ENCODE measurements around the gene SCNN1G.
"Not testable (repeated sequence)": the region's sequence is repeated elsewhere in the genome, so short reads cannot be mapped to it uniquely, and the experiment has no call there.

SCNN1G gene, protein sequence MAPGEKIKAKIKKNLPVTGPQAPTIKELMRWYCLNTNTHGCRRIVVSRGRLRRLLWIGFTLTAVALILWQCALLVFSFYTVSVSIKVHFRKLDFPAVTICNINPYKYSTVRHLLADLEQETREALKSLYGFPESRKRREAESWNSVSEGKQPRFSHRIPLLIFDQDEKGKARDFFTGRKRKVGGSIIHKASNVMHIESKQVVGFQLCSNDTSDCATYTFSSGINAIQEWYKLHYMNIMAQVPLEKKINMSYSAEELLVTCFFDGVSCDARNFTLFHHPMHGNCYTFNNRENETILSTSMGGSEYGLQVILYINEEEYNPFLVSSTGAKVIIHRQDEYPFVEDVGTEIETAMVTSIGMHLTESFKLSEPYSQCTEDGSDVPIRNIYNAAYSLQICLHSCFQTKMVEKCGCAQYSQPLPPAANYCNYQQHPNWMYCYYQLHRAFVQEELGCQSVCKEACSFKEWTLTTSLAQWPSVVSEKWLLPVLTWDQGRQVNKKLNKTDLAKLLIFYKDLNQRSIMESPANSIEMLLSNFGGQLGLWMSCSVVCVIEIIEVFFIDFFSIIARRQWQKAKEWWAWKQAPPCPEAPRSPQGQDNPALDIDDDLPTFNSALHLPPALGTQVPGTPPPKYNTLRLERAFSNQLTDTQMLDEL

GRCh38 chr16:23182679-23183542 is at the start of gene SCNN1G:
Gene SCNN1G (plus strand): TSS chr16:23182745. CDS start chr16:23186272, 3,527 bp downstream.
- DNase-seq (ENCODE audit: low read depth, low spot score), result no peak

GRCh38 chr16:23132775-23133463 is 49.6 kb upstream of the SCNN1G start:
- no peak for DNase-seq (ENCODE audit: low read depth, low spot score)

DNA sequence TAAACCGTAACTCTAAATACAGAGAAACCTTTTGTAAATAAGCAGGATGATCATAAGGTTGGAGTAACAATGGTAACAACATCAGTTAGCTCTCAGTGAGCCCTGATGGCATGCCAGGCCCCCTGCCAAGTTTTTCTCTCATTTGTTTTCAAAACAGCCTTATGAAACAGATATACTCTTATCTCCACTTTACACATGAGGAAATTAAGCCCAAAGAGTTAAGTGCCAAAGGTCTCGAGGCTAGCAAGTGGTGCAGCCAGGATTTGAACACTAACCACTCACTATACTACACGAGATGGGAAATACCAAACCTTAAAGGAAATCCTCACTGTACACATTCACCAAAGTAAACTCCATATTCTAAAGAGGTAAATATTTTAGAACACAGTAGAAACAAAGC is 48.3 kb upstream of the SCNN1G start:
- no peak for DNase-seq (ENCODE audit: low read depth, low spot score)

- DNase-seq (ENCODE audit: low read depth, low spot score), result no peak
Measured at GRCh38 chr16:23137256-23137655, 45.3 kb upstream of the SCNN1G start.

- no peak for DNase-seq (ENCODE audit: low read depth, low spot score)
Measured at GRCh38 chr16:23137818-23138217, 44.7 kb upstream of the SCNN1G start.

DNA sequence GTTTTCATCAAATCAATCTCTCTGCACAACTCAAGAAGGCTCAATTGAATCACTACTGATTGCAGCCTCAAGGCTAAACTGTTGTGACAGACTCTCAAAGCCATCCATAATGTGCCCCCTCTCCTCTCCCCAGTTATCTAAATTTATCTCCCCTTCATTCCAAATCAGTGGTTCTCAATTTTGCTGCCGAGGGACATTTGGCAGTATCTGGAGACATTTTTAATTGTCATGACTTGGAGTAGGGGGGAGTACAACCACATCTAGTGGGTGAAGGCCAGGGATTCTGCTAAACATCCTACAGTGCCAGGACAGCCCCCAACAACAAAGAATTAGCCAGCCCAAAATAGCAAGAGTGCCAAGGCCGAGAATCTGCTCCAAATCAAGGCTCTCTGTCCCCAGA is 42.4 kb upstream of the SCNN1G start:
- no peak for DNase-seq (ENCODE audit: low read depth, low spot score)

- no peak for DNase-seq (ENCODE audit: low read depth, low spot score)
Measured at GRCh38 chr16:23141033-23141432, 41.5 kb upstream of the SCNN1G start.

DNA sequence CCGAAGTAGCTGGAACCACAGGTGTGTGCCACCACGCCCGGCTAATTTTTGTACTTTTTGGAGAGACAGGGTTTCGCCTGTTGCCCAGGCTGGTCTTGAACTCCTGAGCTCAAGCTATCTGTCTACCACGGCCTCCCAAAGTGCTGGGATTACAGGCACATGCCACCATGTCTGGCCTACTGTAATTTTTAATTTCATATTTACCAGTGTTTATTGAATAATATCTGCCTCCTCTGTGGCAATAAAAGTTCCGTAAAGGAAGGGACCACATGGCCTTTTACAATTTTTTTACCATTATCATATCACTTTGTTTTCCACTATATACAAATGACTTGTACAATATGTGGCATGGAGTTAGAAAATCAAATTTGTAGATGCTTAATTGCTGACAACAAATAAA is 41.0 kb upstream of the SCNN1G start:
- DNase-seq (ENCODE audit: low read depth, low spot score), result no peak

DNA sequence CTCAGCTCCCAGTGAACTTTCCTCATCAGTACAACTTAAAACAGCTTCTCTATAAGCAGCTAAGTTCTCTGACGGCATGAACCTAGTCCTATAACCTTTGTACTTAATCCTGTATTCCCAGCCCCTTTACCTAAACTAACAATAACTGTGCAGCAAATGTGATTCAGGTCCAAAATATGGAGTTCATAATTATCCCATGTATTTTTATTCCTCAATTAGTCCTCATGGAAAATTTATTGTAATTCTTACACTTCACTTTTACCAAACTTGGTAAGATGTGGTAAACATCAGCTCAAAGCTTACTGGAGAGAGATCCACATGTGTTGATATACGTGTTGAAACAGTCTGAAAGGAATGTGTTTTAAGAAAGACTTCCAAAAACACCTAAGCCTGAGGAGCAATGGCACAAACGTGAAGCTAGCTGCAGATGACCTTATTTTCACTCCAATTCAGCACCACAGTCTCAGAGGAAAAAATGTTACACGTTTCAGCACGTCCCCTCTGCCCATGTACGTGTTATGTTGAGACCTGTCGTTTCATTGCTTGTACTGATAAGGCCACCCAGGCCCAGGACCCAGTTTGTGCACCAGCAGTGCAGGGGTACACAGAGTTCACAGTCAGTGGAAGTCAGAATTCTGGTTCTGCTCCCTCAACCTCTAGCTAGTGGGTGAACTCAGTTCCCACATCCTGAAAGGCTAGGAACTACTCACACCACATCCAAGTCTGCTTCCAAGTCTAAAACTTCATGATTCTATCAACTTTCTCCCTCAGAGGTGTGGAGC is 40.4 kb upstream of the SCNN1G start:
- no peak for DNase-seq (ENCODE audit: low read depth, low spot score)

GRCh38 chr16:23143391-23143790 is 39.2 kb upstream of the SCNN1G start:
- no peak for DNase-seq (ENCODE audit: low read depth, low spot score)

DNA sequence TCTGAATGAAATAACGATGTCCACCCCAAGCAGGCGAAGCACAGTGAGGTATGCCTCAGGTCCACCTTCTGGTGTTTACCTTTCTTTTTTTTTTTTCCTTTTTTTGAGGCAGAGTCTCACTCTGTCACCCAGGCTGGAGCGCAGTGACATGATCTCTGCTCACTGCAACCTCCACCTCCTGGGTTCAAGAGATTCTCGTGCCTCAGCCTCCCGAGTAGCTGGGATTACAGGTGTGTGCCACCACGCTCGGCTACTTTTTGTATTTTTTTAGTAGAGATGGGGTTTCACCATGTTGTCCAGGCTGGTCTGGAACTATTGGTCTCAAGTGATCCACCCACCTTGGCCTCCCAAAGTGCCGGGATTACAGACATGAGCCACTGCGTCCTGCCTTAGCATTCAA is 38.2 kb upstream of the SCNN1G start:
- DNase-seq (ENCODE audit: low read depth, low spot score), result not testable (repeated sequence)

DNA sequence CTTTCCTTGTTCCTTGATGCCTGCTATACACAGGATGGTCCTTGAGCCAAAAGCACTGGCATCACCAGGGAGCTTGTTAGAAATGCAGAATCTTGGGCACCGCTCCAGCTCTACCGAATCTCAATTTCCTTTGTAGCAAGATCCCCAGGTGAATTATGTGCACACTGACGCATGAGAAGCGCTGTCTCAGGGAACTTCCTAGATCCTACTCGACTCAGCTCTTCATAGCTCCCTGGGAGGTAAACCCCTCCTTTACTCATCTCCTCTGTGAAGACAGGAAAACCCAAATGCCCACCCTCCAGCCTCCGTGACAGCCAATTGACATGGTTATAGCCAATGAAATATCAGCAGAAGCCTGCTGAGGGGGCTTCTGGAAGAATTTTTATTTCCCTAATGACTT is 37.4 kb upstream of the SCNN1G start:
- no peak for DNase-seq (ENCODE audit: low read depth, low spot score)

DNA sequence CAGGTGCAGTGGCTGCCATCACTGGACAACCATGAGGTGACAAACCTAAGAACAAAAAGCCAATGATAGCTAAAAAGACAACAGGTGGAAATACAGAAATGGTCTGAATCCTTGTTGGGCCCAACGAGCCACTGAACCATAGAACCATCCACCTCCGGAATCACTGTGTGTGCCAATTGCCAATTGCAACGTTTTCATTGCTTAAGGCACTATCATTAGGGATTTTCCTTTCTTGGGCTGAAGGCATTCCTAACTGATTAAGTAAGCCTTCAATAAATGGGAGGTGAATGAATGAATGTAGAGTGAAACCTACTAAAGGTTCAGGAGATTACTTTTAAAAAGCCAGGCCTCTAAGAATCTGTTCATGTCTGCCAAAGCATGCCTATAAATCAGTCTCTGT is 36.9 kb upstream of the SCNN1G start:
- DNase-seq (ENCODE audit: low read depth, low spot score), result no peak

DNA sequence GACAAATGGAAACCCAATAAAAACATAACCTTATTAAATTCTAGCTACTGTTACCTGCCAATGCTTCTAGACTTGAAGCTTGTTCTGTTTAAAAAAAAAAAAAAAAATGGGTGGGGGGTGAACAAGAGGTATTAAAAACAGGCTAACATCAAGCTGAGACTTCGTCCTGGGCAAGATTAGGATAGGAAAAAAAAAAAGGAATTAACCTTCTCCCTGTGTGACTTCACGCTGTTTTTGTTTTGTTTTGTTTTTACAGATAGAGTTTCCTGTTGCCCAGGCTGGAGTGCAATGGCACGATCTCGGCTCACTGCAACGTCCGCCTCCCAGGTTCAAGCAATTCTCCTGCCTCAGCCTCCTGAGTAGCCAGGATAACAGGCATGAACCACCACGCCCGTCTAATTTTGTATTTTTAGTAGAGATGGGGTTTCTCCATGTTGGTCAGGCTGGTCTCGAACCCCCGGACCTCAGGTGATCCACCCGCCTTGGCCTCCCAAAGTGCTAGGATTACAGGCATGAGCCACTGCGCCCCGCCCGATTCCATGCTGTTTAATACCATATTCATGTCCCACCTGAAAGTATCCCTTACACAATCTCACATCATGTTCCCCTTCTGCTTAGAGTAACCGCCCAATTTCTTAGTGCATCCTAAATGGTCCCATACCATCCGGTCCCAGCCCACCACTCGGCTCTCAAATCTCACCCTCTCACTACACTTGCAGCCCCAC is 35.5 kb upstream of the SCNN1G start:
- DNase-seq (ENCODE audit: low read depth, low spot score), result no peak

DNA sequence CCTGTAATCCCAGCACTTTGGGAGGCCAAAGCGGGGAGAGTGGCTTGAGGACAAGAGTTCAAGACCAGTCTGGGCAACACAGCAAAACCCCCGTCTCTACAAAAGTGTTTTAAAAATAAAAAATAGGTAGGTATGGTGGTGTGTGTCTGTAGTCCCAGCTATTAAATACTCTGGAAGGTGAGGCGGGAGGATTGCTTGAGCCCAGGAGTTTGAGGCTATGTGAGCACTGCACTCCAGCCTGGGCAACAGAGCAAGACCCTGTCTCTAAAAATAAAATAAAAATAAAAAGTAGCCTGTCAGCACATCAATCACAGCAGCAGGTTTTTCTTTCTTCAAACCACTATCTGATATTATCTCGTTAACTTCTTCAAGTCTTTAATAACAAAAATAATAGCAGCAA is 34.9 kb upstream of the SCNN1G start:
- no peak for DNase-seq (ENCODE audit: low read depth, low spot score)

GRCh38 chr16:23148166-23148512 is 34.4 kb upstream of the SCNN1G start:
- no peak for DNase-seq (ENCODE audit: low read depth, low spot score)

DNA sequence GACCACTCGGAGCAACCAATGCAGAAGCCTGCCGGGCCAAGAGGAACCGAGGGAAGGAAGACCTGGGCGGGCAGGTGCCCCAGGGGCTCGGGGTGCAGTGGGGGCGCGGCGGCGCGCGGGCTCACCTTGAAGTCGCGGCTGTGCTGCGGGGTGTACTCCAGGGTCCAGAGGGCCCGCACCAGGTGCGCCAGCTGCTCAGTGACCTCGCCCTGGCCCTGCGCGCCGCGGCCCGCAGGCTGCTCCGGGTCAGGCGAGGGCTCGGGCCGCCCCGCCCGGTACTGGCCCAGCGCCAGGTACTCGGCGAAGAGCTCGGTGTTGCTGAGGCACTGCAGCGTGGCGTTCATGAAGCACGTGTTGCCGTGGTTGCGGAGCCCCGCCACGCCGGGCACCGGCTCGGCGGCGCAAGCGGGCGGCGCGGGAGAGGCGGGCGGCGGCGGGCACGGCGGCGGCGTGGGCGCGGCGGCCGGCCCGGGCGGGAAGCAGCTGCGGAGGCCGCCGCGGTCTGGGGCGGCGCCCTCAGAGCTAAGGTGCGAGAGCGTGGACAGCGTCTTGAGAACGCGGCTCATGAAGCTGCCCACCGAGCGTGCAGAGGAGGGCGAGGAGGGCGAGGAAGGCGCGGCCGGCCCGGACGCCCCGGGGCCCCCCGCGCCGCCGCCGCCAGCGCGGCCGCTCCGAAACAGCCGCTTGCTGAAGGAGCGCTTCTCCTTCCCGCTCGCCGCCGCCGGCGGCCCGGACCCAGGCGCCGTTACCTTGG is 33.9 kb upstream of the SCNN1G start:
- no peak for DNase-seq (ENCODE audit: low read depth, low spot score)

GRCh38 chr16:23149267-23149992 is 33.1 kb upstream of the SCNN1G start, which contains the start of gene USP31:
Gene USP31 (minus strand): TSS chr16:23149452. CDS start chr16:23149270, 182 bp downstream.
- DNase-seq (ENCODE audit: low read depth, low spot score), result peak; percentile 77

DNA sequence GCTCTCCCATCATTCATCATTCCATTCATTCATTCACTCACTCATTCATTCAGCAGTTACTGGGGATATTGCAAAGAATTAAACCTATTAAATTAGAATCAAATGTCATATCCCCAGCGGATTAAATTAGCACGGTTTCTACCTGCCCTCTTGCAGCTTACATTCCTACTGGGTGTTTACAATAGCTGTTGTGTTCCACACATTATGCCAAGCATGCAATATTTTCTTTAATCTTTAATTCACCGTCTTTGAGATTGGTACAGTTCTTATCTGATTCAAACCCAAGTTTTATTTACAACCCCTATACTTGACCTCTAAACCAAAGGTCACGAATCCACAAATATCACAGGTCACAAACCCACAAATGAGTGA is 32.6 kb upstream of the SCNN1G start:
- no peak for DNase-seq (ENCODE audit: low read depth, low spot score)
